Smooth muscle cell (in vitro differentiated cells): ENCODE data around the gene DTNB. TPM values are rescaled to one million over a fixed set of nuclear protein-coding genes. Genes with fewer than 3 reads are reported as not detected.
A peak's percentile ranks its signal among the peaks of the same experiment; 100 is the strongest.
"Not testable (repeated sequence)": the region's sequence is repeated elsewhere in the genome, so short reads cannot be mapped to it uniquely, and the experiment has no call there.

Experiments
- DNase-seq: peaks from one replicate; lab custom pipeline; 2025; ENCODE audit not compliant: unreplicated experiment; lab: John Stamatoyannopoulos, UW
- H2AFZ ChIP-seq: fragments of 200-600 bp; sonication (generic); 2 replicates; pipeline ENCODE4 v1.6.0; 2016; ENCODE audit warnings: antibody characterized with exemption, low read depth, mild to moderate bottlenecking
- H3F3A ChIP-seq: fragments of 200-600 bp; sonication (generic); 2 replicates; pipeline ENCODE4 v1.6.0; 2017; ENCODE audit warnings: antibody characterized with exemption, low read depth
- H3K27ac ChIP-seq: fragments of 200-600 bp; sonication (generic); 2 replicates; pipeline ENCODE4 v1.5.1; 2016; ENCODE audit warnings: low read depth, mild to moderate bottlenecking
- H3K27me3 ChIP-seq: fragments of 200-600 bp; sonication (generic); 2 replicates; pipeline ENCODE4 v1.6.1; 2016; ENCODE audit warnings: low read depth, mild to moderate bottlenecking
- H3K36me3 ChIP-seq: fragments of 200-600 bp; sonication (generic); 2 replicates; pipeline ENCODE4 v1.5.1; 2016; ENCODE audit warnings: low read depth
- H3K4me1 ChIP-seq: fragments of 200-600 bp; sonication (generic); 2 replicates; pipeline ENCODE4 v1.5.1; 2016; ENCODE audit warnings: low read depth
- H3K4me2 ChIP-seq: fragments of 200-600 bp; sonication (generic); 2 replicates; pipeline ENCODE4 v1.6.0; 2016; ENCODE audit warnings: mild to moderate bottlenecking
- H3K4me3 ChIP-seq: fragments of 200-600 bp; sonication (generic); 2 replicates; pipeline ENCODE4 v1.5.1; 2016; ENCODE audit warnings: mild to moderate bottlenecking
- H3K79me2 ChIP-seq: fragments of 200-600 bp; sonication (generic); 2 replicates; pipeline ENCODE4 v1.6.0; 2016; ENCODE audit warnings: low read depth, mild to moderate bottlenecking
- H3K9ac ChIP-seq: fragments of 200-600 bp; sonication (generic); 2 replicates; pipeline ENCODE4 v1.6.0; 2016; ENCODE audit warnings: low read depth
- H3K9me3 ChIP-seq: fragments of 200-600 bp; sonication (generic); replicated peaks from 2 replicates; pipeline ENCODE4 v1.5.1; 2016; ENCODE audit warnings: low read depth
- H4K20me1 ChIP-seq: fragments of 200-600 bp; sonication (generic); 2 replicates; pipeline ENCODE4 v1.6.0; 2016; ENCODE audit warnings: low read depth
- CTCF ChIP-seq: fragments of 200-600 bp; sonication (generic); IDR thresholded peaks from 2 replicates; pipeline ENCODE4 v1.5.1; 2017; ENCODE audit warnings: borderline replicate concordance, mild to moderate bottlenecking, antibody characterized with exemption; ENCODE audit not compliant: insufficient read depth, poor library complexity, severe bottlenecking
- WGBS: methylation state at CpG from one replicate; pipeline ENCODE4 v1.1.7; 2016; ENCODE audit warnings: low lambda C conversion rate; 5-methylcytosine and 5-hydroxymethylcytosine counted together
- polyA plus RNA-seq: library from polyadenylated mRNA; unstranded; fragments of >200 nt; fragmentation: Nextera tagmentation; extraction: Ambion mirVana; gene quantifications from 2 replicates; pipeline ENCODE4 v1.2.1, GENCODE V29; 2016
- total RNA-seq: library from RNA; depleted of rRNA; stranded (reverse); fragments of >200 nt; gene quantifications from 2 replicates; pipeline ENCODE4 v1.2.3, GENCODE V29; 2014

Gene DTNB
- total and polyA plus RNA-seq, 2 experiments from 2014 or later, result 4.9 to 5.4 TPM

- DNase-seq, result no peak
- Histone ChIP-seq H3K4me1 (peaks cover 14% of the 10 kb centered on the region), H3K4me3 (no peak overlapping the region), H3K9ac (no peak overlapping the region), H3K27me3 (peaks cover 27% of the 10 kb centered on the region), H3K4me2 (peak overlapping the region; percentile 97), H3K9me3 (no peaks in the 10 kb centered on the region), H3F3A (peaks cover 3% of the 10 kb centered on the region), H3K36me3 (no peaks in the 10 kb centered on the region), H4K20me1 (peaks cover 5% of the 10 kb centered on the region), H3K27ac (no peak overlapping the region), H3K79me2 (no peaks in the 10 kb centered on the region), H2AFZ (no peak overlapping the region)
- TF ChIP-seq CTCF, result no peak
- 96% methylated on average over 2 of the region's 2 CpGs for WGBS
Observed at GRCh38 chr2:25671622-25672021, 1.8 kb downstream of the DTNB start.

GRCh38 chr2:25669520-25669919, 3.9 kb downstream of the DTNB start:
- H3F3A ChIP-seq, result peaks cover 3% of the 10 kb centered on the region
- no peak overlapping the region for H3K9ac ChIP-seq
- peaks cover 5% of the 10 kb centered on the region for H4K20me1 ChIP-seq
- no peaks in the 10 kb centered on the region for H3K9me3 ChIP-seq
- H3K36me3 ChIP-seq, result no peaks in the 10 kb centered on the region
- H3K4me2 ChIP-seq, result no peak overlapping the region
- H3K4me1 ChIP-seq, result peaks cover 22% of the 10 kb centered on the region
- no peak for TF ChIP-seq CTCF
- H3K4me3 ChIP-seq, result no peak overlapping the region
- no peak overlapping the region for H3K27ac ChIP-seq
- no peak for DNase-seq
- no peak overlapping the region for H2AFZ ChIP-seq
- 70% methylated on average over 7 of the region's 7 CpGs for WGBS
- H3K79me2 ChIP-seq, result no peaks in the 10 kb centered on the region
- H3K27me3 ChIP-seq, result peaks cover 27% of the 10 kb centered on the region

- Histone ChIP-seq H3F3A (no peaks in the 10 kb centered on the region), H3K4me3 (no peak overlapping the region), H3K9ac (no peak overlapping the region), H2AFZ (no peak overlapping the region), H3K79me2 (no peaks in the 10 kb centered on the region), H3K27me3 (peaks cover 21% of the 10 kb centered on the region), H3K4me2 (no peak overlapping the region), H4K20me1 (no peaks in the 10 kb centered on the region), H3K9me3 (no peaks in the 10 kb centered on the region), H3K36me3 (no peaks in the 10 kb centered on the region), H3K27ac (no peak overlapping the region), H3K4me1 (peaks cover 15% of the 10 kb centered on the region)
- no peak for TF ChIP-seq CTCF
- no peak for DNase-seq
Observed at GRCh38 chr2:25666218-25666617, 7.2 kb downstream of the DTNB start.

GRCh38 chr2:25665429-25665828, 7.9 kb downstream of the DTNB start:
- not testable (repeated sequence) for H3K79me2 ChIP-seq, H3K4me2 ChIP-seq, H3K36me3 ChIP-seq, H3K4me3 ChIP-seq, H2AFZ ChIP-seq, H3K9ac ChIP-seq, H3F3A ChIP-seq, H4K20me1 ChIP-seq, H3K27ac ChIP-seq, H3K9me3 ChIP-seq, DNase-seq
- 46% methylated on average over 3 of the region's 3 CpGs for WGBS
- Histone ChIP-seq H3K27me3 (peaks cover 15% of the 10 kb centered on the region), H3K4me1 (peaks cover 15% of the 10 kb centered on the region)
